ENCODE results near the gene ZDHHC16.

Gene ZDHHC16

DNA sequence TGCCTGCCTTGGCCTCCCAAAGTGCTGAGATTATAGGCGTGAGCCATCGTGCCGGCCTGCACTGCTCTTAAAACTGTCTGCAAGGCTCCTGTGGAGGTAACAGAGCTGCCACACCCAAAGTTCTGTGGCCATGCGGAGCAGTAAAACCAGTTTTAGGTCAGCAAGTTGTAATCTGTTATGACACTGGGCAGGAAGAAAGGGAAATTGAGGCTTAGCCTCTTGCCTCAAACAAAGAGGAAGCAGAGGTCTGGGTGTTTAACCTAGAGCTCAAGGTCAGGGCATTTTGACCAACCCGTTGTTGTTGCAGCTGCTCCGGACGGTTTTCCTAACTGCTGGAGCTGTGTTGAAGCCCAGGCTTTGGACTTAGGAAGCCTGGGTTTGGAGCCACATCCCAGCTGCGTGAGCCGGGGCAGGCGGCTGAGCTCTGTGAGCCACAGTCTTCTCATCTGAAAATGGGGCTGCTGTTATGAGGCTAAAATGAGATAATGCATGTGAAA lies 37.4 kb upstream of the ZDHHC16 start:
- TF ChIP-seq SALL2 (tag by site-specific recombination; IDR thresholded peaks at IDR 0.05; ENCODE audit: borderline replicate concordance) = no peak
- TF ChIP-seq ZBTB20 (tag by site-specific recombination; IDR thresholded peaks at IDR 0.05) = no peak
- no peak for TF ChIP-seq ZNF776 (tag by site-specific recombination; IDR thresholded peaks at IDR 0.05; ENCODE audit: borderline replicate concordance)
- TF ChIP-seq, protein P1, sequence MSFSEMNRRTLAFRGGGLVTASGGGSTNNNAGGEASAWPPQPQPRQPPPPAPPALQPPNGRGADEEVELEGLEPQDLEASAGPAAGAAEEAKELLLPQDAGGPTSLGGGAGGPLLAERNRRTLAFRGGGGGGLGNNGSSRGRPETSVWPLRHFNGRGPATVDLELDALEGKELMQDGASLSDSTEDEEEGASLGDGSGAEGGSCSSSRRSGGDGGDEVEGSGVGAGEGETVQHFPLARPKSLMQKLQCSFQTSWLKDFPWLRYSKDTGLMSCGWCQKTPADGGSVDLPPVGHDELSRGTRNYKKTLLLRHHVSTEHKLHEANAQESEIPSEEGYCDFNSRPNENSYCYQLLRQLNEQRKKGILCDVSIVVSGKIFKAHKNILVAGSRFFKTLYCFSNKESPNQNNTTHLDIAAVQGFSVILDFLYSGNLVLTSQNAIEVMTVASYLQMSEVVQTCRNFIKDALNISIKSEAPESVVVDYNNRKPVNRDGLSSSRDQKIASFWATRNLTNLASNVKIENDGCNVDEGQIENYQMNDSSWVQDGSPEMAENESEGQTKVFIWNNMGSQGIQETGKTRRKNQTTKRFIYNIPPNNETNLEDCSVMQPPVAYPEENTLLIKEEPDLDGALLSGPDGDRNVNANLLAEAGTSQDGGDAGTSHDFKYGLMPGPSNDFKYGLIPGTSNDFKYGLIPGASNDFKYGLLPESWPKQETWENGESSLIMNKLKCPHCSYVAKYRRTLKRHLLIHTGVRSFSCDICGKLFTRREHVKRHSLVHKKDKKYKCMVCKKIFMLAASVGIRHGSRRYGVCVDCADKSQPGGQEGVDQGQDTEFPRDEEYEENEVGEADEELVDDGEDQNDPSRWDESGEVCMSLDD (tag by site-specific recombination; IDR thresholded peaks at IDR 0.05) = no peak
- no peak for TF ChIP-seq ZNF311 (tag by site-specific recombination; IDR thresholded peaks at IDR 0.05; ENCODE audit: borderline replicate concordance)
- no peak for TF ChIP-seq ZBTB1 (tag by site-specific recombination; IDR thresholded peaks at IDR 0.05)
- TF ChIP-seq ZBTB7A (tag by site-specific recombination; IDR thresholded peaks at IDR 0.05; ENCODE audit: low read depth) = no peak
- no peak for TF ChIP-seq ZNF768 (tag by site-specific recombination; IDR thresholded peaks at IDR 0.05)
- no peak for TF ChIP-seq ZNF248 (tag by site-specific recombination; IDR thresholded peaks at IDR 0.05)
- Histone ChIP-seq H3K27ac (ENCODE audit: extremely low read depth, low read depth, low read length) (no peak overlapping the region), H3K4me3 (ENCODE audit: low read depth, low read length) (no peak overlapping the region), H3K9me3 (ENCODE audit: control insufficient read depth, insufficient read depth, low read depth, low read length) (no peaks in the 10 kb centered on the region), H3K4me1 (ENCODE audit: control insufficient read depth, insufficient read depth, low read length) (no peaks in the 10 kb centered on the region), H3K36me3 (ENCODE audit: control insufficient read depth in 2 of 2, insufficient read depth in 1 of 2, low read length in 2 of 2) (no peaks in the 10 kb centered on the region)
- CTCF ChIA-PET = interaction anchor here (0.7 to 1.7 kb wide), 11 partner anchors 9 to 205 kb away, joined by 3 to 14 read pairs (median 5); partner anchors contain the start of gene ANKRD2
- POLR2A ChIA-PET = interaction anchor here (0.7 kb wide), 1 partner anchor 14 kb away, joined by 4 read pairs; no protein-coding TSS in a partner anchor

DNA sequence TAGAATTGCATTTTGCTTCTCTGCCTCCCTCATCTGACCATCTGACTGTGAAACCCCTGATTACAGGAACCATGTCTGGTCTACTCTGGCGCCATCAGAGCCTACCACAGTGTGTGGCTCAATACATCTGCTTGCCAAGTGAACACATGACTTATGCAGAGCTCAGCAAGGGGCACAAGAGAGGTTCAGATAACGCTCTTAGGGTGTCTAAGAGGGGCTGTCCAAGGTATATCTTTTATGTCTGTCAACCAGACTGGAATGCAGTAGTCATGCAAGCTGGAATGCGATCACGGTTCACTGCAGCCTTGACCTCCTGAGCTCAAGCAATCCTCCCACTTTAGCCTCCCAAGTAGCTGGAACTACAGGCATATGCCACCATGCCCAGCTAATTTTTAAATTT lies 34.6 kb upstream of the ZDHHC16 start:
- no peak overlapping the region for H3K27ac ChIP-seq (ENCODE audit: extremely low read depth, low read depth, low read length)
- H3K9me3 ChIP-seq (ENCODE audit: control insufficient read depth, insufficient read depth, low read depth, low read length) = no peaks in the 10 kb centered on the region
- H3K4me3 ChIP-seq (ENCODE audit: low read depth, low read length) = no peak overlapping the region
- CTCF ChIA-PET = interaction anchor here (0.6 to 1.1 kb wide), 3 partner anchors 15 to 78 kb away, joined by 3 read pairs; no protein-coding TSS in a partner anchor
- POLR2A ChIA-PET = interaction anchor here (1.0 to 1.3 kb wide), 2 partner anchors 8 to 11 kb away, joined by 3 to 8 read pairs; no protein-coding TSS in a partner anchor
- no peaks in the 10 kb centered on the region for H3K36me3 ChIP-seq (ENCODE audit: control insufficient read depth in 2 of 2, insufficient read depth in 1 of 2, low read length in 2 of 2)
- no peaks in the 10 kb centered on the region for H3K4me1 ChIP-seq (ENCODE audit: control insufficient read depth, insufficient read depth, low read length)
- TF ChIP-seq ZNF639 (tag by site-specific recombination; IDR thresholded peaks at IDR 0.05) = no peak
- TF ChIP-seq ZFP69B (tag by site-specific recombination; IDR thresholded peaks at IDR 0.05) = no peak
- no peak for TF ChIP-seq ZNF623 (tag by site-specific recombination; IDR thresholded peaks at IDR 0.05)
- TF ChIP-seq ZNF560 (tag by site-specific recombination; IDR thresholded peaks at IDR 0.05; ENCODE audit: borderline replicate concordance) = no peak
- peak; percentile 81 for TF ChIP-seq GLIS1 (tag by site-specific recombination; IDR thresholded peaks at IDR 0.05)
- TF ChIP-seq ZNF521 (tag by site-specific recombination; IDR thresholded peaks at IDR 0.05) = no peak
- TF ChIP-seq REST (tag by site-specific recombination; IDR thresholded peaks at IDR 0.05) = peak; percentile 85
- TF ChIP-seq ZNF398 (tag by site-specific recombination; IDR thresholded peaks at IDR 0.05) = no peak
- no peak for TF ChIP-seq SALL2 (tag by site-specific recombination; IDR thresholded peaks at IDR 0.05; ENCODE audit: borderline replicate concordance)
- TF ChIP-seq ZNF274 (IDR thresholded peaks at IDR 0.05; ENCODE audit: low read length) = no peak
- TF ChIP-seq ZNF274 (tag by site-specific recombination; IDR thresholded peaks at IDR 0.05; ENCODE audit: borderline replicate concordance) = no peak
- TF ChIP-seq GLIS2 (tag by site-specific recombination; IDR thresholded peaks at IDR 0.05) = no peak
- TF ChIP-seq SCRT1 (tag by site-specific recombination; IDR thresholded peaks at IDR 0.05; ENCODE audit: borderline replicate concordance) = no peak
- TF ChIP-seq, protein P2, sequence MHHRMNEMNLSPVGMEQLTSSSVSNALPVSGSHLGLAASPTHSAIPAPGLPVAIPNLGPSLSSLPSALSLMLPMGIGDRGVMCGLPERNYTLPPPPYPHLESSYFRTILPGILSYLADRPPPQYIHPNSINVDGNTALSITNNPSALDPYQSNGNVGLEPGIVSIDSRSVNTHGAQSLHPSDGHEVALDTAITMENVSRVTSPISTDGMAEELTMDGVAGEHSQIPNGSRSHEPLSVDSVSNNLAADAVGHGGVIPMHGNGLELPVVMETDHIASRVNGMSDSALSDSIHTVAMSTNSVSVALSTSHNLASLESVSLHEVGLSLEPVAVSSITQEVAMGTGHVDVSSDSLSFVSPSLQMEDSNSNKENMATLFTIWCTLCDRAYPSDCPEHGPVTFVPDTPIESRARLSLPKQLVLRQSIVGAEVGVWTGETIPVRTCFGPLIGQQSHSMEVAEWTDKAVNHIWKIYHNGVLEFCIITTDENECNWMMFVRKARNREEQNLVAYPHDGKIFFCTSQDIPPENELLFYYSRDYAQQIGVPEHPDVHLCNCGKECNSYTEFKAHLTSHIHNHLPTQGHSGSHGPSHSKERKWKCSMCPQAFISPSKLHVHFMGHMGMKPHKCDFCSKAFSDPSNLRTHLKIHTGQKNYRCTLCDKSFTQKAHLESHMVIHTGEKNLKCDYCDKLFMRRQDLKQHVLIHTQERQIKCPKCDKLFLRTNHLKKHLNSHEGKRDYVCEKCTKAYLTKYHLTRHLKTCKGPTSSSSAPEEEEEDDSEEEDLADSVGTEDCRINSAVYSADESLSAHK (tag by site-specific recombination; IDR thresholded peaks at IDR 0.05) = no peak
- no peak for TF ChIP-seq ZBTB7A (tag by site-specific recombination; IDR thresholded peaks at IDR 0.05; ENCODE audit: low read depth)
- no peak for TF ChIP-seq ZNF239 (tag by site-specific recombination; IDR thresholded peaks at IDR 0.05)
